Activated T-cell treated with anti-CD3 and anti-CD28 coated beads, Interleukin-2, amount 50 U/mL, for 24 hours (primary cell): ENCODE measurements around the gene SCAPER.
"Not testable (repeated sequence)": the region's sequence is repeated elsewhere in the genome, so short reads cannot be mapped to it uniquely, and the experiment has no call there.

Experiments used
- DNase-seq: peaks from one replicate; pipeline ENCODE4 v3.0.0-alpha.2; 2020
- H3K27ac Mint-ChIP-seq: 2 replicates; pipeline ENCODE4 v1.8.0; 2020; ENCODE audit warnings: mild to moderate bottlenecking, mixed read lengths
- H3K27me3 Mint-ChIP-seq: 2 replicates; pipeline ENCODE4 v1.8.0; 2020; ENCODE audit warnings: mixed read lengths
- H3K36me3 Mint-ChIP-seq: 2 replicates; pipeline ENCODE4 v1.8.0; 2020; ENCODE audit warnings: low read depth, mixed read lengths
- H3K4me1 Mint-ChIP-seq: 2 replicates; pipeline ENCODE4 v1.8.0; 2020; ENCODE audit warnings: low read depth, mixed read lengths
- H3K4me3 Mint-ChIP-seq: 2 replicates; pipeline ENCODE4 v1.8.0; 2020; ENCODE audit warnings: mild to moderate bottlenecking, moderate library complexity, mixed read lengths
- H3K9me3 Mint-ChIP-seq: 2 replicates; pipeline ENCODE4 v1.8.0; 2020; ENCODE audit warnings: mixed read lengths

SCAPER gene

DNA sequence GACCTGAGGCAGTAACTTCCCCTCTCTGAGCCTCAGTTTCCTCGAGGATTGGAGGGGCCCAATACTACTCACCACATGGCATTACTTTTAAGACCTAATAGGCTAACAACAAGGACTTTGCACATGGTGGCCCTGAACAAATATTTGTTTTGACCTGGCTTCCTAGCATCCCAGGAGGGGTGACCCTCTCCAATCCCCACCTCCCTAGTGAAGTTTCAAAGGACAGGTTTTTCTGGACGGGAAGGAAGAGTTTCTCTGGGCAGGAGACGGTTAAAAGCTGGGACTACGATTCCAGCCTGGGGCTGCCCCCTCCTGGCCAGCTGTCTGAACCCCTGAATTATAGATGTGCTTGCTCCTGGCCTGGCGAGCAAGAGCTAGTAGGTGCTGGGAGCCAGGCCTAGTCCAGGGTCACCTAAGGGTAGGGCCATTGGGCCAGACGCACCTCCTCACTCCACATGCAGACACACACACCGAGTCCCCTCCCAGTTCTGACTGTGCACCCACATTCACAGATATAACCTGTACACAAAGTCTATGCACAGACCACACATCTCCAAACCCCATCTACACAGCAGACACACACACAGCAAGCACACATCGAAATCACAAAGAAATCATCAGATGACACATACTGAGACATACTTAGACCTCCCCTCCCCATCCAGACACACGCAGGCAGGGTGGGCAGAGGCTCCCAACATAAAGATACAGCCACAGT is 571.3 kb downstream of the SCAPER start:
- no peak for DNase-seq
- peaks cover 30% of the 10 kb centered on the region for H3K4me1 Mint-ChIP-seq
- H3K27me3 Mint-ChIP-seq, result peaks cover 79% of the 10 kb centered on the region
- H3K27ac Mint-ChIP-seq, result no peak overlapping the region
- H3K36me3 Mint-ChIP-seq, result no peaks in the 10 kb centered on the region
- H3K4me3 Mint-ChIP-seq, result no peak overlapping the region
- no peaks in the 10 kb centered on the region for H3K9me3 Mint-ChIP-seq

DNA sequence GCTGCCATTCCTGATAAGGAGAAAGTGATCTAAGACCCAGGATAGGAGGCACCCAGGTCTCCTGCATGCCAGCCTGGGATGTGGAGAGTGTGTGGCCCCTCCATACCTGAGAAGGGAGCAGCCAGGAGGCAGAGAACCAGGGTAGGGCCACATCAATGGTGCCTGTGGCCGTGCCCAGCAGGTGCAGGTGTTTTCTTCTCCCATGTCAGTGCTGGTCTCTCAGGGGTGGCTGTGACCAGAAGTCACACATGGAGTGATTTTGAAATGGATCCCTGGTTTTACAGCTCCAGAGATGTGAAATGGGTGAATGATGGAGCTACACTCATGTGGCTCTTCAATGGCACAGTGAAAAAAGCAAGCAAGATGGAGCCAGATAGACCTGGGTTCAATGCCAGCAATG is 571.8 kb downstream of the SCAPER start:
- Mint-ChIP-seq H3K36me3 (no peaks in the 10 kb centered on the region), H3K27me3 (peaks cover 74% of the 10 kb centered on the region)
- DNase-seq, result no peak

DNA sequence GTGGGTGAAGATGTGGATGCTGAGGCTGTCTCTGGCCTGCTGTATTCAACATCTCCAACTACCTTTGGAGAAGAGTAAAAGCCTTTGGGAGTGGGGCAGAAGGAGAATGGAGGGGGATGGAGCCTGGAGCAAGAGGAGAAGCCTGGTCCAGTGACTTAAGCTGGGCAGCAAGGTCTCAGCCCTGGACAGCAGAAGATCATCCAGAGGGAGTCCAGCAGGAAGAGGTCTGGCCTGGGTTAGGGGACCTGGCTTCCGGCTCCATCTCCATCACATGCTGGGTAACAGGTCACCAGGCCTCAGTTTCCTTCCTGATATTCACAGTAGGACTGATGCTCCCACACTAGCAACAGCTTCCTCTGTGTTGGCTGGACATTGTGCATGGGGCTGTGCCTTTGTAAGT is 572.3 kb downstream of the SCAPER start:
- Mint-ChIP-seq H3K9me3 (no peaks in the 10 kb centered on the region), H3K27me3 (peaks cover 77% of the 10 kb centered on the region), H3K4me3 (no peak overlapping the region), H3K27ac (no peak overlapping the region), H3K4me1 (peaks cover 25% of the 10 kb centered on the region), H3K36me3 (no peaks in the 10 kb centered on the region)
- DNase-seq, result no peak

More for the DNA sequence above, 571.8 kb downstream of the SCAPER start:
- no peak overlapping the region for H3K27ac Mint-ChIP-seq
- peaks cover 25% of the 10 kb centered on the region for H3K4me1 Mint-ChIP-seq
- no peak overlapping the region for H3K4me3 Mint-ChIP-seq
- H3K9me3 Mint-ChIP-seq, result no peaks in the 10 kb centered on the region

DNA sequence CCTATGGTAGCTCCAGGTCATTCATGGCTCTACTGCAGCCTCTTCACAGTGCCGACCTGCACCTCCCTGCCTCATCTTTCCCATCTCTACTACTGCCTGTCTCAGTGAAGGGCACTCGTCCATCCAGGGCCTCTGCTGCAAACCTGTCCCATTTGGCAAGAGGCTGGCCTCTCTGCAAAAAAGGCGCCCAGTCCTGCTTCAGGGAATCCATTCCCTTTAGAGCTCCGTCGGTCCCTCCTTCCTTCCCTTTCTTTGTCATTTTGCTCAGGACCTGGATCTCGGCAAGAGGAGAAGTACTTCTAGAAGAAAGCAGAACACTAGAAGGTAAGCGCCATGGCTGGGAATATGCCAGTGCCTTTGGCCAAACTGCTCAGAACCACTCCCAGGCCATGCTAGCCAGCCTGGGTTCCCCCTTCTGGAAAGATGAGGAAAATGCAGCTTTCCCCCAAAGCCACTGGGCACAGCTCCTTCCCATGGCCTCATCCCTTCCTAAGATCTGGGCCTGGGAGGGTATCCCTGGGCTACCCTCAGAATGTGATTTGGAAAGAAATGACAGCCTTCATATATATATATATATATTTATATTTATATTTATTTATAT is 575.0 kb downstream of the SCAPER start:
- Mint-ChIP-seq H3K27me3 (peaks cover 69% of the 10 kb centered on the region), H3K9me3 (no peaks in the 10 kb centered on the region), H3K4me1 (peaks cover 2% of the 10 kb centered on the region), H3K4me3 (no peak overlapping the region), H3K36me3 (no peaks in the 10 kb centered on the region), H3K27ac (no peak overlapping the region)
- DNase-seq, result no peak

DNA sequence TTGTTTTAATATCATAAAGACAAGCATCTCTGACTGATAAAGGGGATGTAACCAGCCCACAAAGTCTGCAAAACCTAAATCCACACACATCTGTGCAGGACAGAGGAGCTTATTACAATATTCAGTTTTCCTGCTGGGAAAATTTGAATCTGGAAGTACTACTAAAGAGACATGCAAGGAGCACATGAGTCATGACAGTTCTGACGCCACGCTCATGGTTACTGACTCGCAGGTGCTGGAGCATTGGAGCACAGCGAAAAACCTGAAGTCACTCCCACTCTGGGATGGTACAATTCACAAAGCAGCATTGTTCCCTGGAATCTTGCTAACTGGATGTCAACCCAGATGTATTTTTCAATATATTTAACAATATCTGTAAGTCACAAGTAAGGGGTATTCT is 576.2 kb downstream of the SCAPER start:
- H3K27ac Mint-ChIP-seq, result no peak overlapping the region
- peaks cover 64% of the 10 kb centered on the region for H3K27me3 Mint-ChIP-seq
- no peak for DNase-seq
- H3K36me3 Mint-ChIP-seq, result no peaks in the 10 kb centered on the region
- H3K4me3 Mint-ChIP-seq, result no peak overlapping the region
- no peaks in the 10 kb centered on the region for H3K4me1 Mint-ChIP-seq
- no peaks in the 10 kb centered on the region for H3K9me3 Mint-ChIP-seq

DNA sequence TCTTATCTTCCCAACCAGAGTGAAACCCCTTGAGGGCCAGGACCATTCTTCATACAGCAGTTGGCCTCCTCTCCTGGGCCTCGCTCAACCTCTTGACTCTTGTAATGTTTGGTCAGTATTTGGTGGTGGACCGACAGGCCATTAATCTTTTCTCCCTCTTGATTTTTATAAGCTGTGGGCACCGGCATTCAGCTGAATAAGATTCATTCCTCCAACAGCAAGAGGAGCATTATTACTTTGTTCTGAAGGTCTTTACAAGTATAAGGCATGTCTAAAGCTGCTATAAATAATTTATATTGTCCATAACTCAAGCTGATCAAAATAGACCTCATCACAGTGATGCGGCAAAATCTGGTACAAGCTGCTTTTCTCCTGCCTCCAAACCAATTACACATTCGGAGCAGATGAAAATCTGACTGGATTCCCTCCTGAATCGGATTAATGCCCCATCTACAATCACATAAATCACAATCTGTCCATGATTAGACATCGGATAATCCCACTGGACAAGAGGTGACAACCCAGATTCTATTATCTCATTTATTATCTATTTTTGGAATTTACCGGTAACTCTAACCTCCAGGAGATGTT is 576.9 kb downstream of the SCAPER start:
- Mint-ChIP-seq H3K4me3 (no peak overlapping the region), H3K27ac (no peak overlapping the region), H3K27me3 (peaks cover 63% of the 10 kb centered on the region), H3K9me3 (no peaks in the 10 kb centered on the region), H3K36me3 (no peaks in the 10 kb centered on the region), H3K4me1 (no peaks in the 10 kb centered on the region)
- no peak for DNase-seq

DNA sequence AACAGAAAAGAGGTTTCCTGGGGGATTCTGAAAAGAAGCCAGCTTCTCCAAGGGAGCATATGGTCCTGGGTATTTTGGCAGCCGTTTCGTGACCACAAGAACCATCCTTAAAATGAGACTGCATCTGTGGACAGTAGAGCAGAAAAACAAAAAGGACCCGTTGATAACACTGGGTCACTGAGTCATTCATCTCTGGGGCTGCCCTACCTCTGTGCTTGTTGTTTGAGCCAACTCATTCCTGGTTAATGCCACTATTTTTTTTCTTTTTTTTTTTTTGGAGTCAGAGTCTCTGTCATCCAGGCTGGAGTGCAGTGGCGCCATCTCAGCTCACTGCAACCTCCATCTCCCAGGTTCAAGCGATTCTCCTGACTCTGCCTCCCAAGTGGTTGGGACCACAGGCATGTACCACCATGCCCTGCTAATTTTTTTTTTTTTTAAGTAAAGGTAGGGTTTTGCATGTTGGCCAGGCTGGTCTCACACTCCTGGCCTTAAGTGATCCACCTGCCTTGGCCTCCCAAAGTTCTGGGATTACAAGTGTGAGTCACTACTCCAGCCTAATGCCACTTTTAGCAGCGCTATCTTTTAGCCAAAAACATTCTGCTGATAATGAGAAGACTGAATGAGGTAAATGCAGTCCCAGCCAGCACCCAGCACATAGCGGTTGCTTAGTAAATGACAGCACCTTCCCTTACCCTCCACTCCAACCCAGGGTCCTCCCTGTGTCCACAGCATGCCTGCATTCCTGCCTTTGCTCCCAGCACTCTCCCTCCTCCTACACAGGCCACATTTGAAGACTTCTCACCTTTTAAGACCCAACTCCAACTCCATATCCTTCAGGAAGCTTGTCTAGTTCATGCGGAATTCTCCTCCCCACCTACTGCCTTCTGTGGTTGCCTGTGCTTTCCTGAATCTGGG is 577.7 kb downstream of the SCAPER start:
- H3K27me3 Mint-ChIP-seq, result peaks cover 61% of the 10 kb centered on the region
- no peaks in the 10 kb centered on the region for H3K9me3 Mint-ChIP-seq
- no peaks in the 10 kb centered on the region for H3K4me1 Mint-ChIP-seq
- H3K36me3 Mint-ChIP-seq, result no peaks in the 10 kb centered on the region
- H3K27ac Mint-ChIP-seq, result no peak overlapping the region
- H3K4me3 Mint-ChIP-seq, result no peak overlapping the region
- DNase-seq, result no peak

DNA sequence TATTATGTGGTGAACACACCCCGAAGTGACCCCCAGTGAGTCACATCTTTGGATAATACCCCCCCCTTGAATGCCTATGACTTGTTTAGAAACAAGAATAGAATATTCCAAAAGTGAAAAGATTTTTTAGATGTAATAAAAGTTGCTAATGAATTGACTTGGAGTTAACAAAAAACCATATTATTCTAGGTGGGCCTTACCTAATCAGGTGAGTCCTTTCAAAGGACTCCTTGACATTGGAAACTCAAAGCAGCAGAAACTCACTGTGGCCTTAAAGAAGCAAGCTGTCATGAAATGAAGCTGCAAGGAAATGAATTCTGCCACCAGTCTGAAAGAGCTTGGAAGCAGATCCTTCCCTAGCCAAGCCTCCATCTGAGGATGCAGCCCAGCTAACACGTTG is 579.4 kb downstream of the SCAPER start:
- Mint-ChIP-seq H3K4me3 (no peak overlapping the region), H3K9me3 (no peaks in the 10 kb centered on the region), H3K27me3 (peaks cover 62% of the 10 kb centered on the region), H3K36me3 (no peaks in the 10 kb centered on the region), H3K4me1 (no peaks in the 10 kb centered on the region), H3K27ac (no peak overlapping the region)
- DNase-seq, result no peak

DNA sequence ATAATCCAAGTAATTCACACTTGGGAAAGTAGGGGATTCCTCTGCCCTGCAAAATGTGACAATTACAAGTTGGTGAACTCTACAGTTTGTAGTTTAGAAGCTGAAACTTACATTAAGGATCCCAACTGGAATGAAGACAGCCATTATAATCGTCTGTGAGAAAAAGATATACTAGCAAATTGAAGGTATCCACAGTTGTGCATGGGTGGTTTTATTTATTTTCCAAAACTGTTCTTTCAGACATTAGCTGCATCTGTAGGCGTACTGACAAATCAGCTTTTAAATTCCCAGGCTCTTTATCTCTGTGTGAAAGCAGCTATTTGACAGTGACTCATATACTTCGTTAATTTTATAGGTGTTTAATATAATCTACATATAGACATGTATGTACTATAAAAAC is 581.1 kb downstream of the SCAPER start:
- peaks cover 58% of the 10 kb centered on the region for H3K27me3 Mint-ChIP-seq
- no peak overlapping the region for H3K4me3 Mint-ChIP-seq
- H3K27ac Mint-ChIP-seq, result no peak overlapping the region
- no peaks in the 10 kb centered on the region for H3K36me3 Mint-ChIP-seq
- no peak for DNase-seq
- no peaks in the 10 kb centered on the region for H3K9me3 Mint-ChIP-seq
- no peaks in the 10 kb centered on the region for H3K4me1 Mint-ChIP-seq

DNA sequence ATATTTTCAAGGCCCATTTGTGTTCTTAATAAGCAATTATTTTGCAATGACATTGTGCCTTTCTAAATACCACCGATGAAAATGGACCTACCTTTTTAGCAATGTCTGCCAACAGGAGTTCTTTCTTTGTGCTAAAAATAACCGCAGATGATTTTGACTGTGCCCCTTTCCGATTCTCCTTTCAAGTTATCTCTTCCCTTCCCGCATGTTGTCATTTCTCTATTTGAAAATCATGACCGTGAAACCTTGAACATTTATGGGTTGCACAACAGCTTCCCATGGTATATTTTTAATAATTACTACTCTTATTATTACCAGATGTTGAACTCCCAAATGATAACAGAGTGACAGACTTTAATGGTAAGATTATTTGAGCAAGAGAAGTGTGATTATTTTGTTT is 583.5 kb downstream of the SCAPER start:
- H3K27me3 Mint-ChIP-seq, result peaks cover 47% of the 10 kb centered on the region
- H3K4me1 Mint-ChIP-seq, result no peaks in the 10 kb centered on the region

DNA sequence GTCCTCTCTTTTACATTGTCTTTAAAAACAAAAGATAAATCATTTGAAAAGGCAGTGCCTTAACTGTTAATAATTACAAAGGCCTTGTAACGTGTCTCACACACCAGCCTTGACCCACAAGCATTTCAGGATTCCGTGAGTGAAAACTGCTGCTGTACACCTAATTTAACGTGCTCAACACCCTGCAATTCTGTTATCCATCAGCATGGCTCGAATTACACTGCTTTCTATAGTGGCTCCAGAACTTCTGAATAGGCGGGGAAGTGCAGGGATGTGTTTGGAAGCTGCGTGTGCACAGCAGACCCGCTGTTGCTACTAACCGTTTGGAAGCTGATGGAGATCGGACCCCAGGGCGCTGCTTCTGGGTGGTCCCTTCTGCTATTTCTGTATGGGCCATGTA is 584.0 kb downstream of the SCAPER start:
- Mint-ChIP-seq H3K9me3 (no peaks in the 10 kb centered on the region), H3K36me3 (no peaks in the 10 kb centered on the region), H3K4me1 (no peaks in the 10 kb centered on the region), H3K27ac (no peak overlapping the region), H3K27me3 (peaks cover 45% of the 10 kb centered on the region), H3K4me3 (no peak overlapping the region)
- DNase-seq, result no peak

More for the DNA sequence above, 583.5 kb downstream of the SCAPER start:
- no peak overlapping the region for H3K4me3 Mint-ChIP-seq
- no peak for DNase-seq
- H3K36me3 Mint-ChIP-seq, result no peaks in the 10 kb centered on the region
- no peaks in the 10 kb centered on the region for H3K9me3 Mint-ChIP-seq
- no peak overlapping the region for H3K27ac Mint-ChIP-seq

DNA sequence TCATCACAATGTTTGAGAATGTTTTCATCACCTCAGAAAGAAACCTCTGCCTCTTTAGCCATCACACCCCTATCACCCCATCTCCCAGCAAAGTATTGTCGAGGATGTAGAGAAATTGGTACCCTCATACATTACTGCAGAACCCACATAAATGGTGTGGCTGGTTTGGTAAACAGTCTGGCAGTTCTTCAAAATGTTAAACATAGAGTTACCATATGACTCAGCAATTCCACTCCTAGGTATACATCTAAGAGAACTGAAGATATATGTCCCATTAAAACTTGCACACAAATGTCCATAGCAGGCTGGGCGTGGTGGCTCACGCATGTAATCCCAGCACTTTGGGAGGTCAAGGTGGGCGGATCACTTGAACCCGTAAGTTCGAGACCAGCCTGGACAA is 585.1 kb downstream of the SCAPER start:
- H3K4me1 Mint-ChIP-seq, result no peaks in the 10 kb centered on the region
- no peak for DNase-seq
- no peak overlapping the region for H3K27ac Mint-ChIP-seq
- no peaks in the 10 kb centered on the region for H3K9me3 Mint-ChIP-seq
- peaks cover 35% of the 10 kb centered on the region for H3K27me3 Mint-ChIP-seq
- H3K4me3 Mint-ChIP-seq, result no peak overlapping the region
- H3K36me3 Mint-ChIP-seq, result no peaks in the 10 kb centered on the region

DNA sequence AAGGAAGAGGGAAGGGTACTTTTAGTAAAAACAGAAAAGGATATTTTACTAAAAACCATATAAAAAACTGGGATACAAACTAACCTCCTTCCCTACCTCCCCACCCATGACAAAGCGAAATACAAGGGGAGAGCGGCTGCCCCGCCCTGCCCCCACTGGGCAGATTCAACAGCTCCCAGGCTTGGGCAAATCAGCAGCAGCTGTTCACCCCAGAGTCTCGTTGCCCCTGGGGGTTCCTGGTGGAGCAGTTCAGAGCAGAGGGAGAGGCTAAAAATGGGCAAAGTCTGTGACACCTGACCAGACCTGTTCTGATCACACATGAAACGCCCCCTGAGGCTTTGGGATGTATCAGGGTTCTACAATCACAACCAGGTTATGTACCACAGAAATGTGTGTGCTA is 591.4 kb downstream of the SCAPER start:
- Mint-ChIP-seq H3K36me3 (peaks cover 15% of the 10 kb centered on the region), H3K27ac (no peak overlapping the region), H3K4me3 (no peak overlapping the region), H3K4me1 (peaks cover 25% of the 10 kb centered on the region), H3K9me3 (no peaks in the 10 kb centered on the region), H3K27me3 (no peaks in the 10 kb centered on the region)
- DNase-seq, result no peak

DNA sequence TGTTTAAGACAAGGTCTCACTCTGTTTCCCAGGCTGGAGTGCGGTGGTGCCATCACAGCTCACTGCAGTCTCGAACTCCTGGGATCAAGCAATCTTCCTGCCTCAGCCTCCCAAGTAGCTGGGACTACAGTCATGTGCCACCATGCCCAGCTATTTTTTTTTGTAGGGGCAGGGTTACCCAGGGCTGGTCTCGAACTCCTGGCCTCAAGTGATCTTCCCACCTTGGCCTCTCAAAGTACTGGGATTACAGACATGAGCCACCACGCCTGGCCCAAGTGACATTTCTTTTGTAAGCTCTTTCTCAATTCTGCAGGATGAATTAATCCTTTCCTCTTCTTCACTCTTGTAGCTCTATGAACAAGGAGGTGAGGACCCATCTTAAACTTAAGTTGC is 592.0 kb downstream of the SCAPER start:
- H3K4me3 Mint-ChIP-seq, H3K9me3 Mint-ChIP-seq, H3K27me3 Mint-ChIP-seq, DNase-seq, H3K27ac Mint-ChIP-seq: not testable (repeated sequence)
- Mint-ChIP-seq H3K4me1 (peaks cover 30% of the 10 kb centered on the region), H3K36me3 (peaks cover 20% of the 10 kb centered on the region)
